Measurements from ENCODE around the gene IDNK.
"Not testable (repeated sequence)": the region's sequence is repeated elsewhere in the genome, so short reads cannot be mapped to it uniquely, and the experiment has no call there.

The IDNK gene

DNA sequence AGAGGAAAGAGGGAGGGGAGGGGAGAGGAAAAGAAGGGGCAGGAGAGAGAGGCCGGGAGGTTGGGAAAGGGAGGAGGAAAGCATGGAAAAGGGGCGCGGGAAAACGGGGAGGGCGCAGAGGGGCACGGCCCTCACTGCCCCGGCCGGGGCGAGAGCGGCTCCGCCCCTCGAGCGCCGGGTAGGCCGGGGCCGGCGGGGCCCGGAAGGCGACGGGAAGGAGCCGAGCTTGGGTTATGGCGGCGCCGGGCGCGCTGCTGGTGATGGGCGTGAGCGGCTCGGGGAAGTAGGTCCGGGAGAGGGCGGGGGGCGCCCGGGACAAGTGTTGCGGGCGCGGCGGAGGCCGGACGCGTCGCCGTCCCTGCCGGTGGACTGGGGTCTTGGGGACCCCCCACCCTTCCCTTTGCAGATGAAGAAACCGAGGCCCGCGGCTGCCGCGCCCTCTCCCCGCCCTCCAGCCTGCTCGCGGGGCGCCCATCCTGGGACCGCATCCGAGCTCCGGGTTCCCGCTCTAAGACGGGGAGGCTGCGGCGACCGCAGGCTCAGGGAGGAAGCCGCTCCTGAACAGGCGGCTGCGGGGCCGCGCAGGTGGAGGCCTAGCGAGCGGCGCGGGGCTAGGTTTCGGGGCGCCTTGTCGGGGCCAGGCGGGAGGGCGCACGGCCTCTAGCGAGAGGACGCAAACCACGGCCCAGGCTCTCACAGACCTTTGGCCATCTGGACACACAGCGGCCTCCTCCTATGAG lies at the start of gene IDNK:
IDNK (plus strand) TSS at position 205 of the 740 bp plus-strand sequence; CDS start at position 234, 29 bp downstream.
- peak; percentile 55 for DNase-seq (ENCODE audit: low spot score)

DNA sequence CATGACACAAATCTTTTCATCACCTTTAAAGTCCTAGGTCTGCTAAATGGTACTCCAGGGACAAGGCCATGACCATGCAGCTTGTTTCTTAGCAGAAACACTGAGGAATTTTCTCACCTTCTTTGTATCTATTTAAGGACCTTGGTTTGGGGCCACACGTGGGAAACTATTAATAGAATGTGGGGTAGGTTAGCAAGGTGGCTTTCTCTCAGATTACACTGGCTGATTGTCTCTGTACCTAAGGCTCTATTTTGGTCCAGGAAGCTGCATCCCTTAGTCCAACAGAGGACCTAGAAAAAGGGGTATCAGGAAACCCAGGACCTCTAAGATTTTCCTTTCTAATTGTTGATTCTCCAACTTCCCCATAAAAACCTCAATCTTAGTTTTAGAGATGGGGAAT lies 48.5 kb upstream of the IDNK start:
- no peak for DNase-seq (ENCODE audit: low spot score)

DNA sequence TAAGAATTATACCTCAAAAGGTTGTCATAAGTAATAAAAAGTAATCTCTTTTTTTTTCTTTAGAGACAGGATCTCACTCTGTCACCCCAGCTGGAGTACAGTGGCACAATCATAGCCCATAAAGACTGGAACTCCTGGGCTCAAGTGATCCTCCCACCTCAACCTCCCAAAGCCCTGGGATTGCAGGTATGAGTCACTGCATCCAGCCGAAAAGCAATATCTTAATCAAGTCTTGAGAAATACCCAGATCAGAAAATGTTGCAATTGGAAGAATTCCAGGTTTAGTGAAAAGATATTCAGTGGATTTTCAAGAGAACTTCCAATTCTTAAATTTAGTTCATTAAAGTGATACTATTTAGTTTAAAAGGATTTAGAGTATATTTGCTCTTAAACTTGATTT lies 40.9 kb upstream of the IDNK start:
- no peak for DNase-seq (ENCODE audit: low spot score)

DNA sequence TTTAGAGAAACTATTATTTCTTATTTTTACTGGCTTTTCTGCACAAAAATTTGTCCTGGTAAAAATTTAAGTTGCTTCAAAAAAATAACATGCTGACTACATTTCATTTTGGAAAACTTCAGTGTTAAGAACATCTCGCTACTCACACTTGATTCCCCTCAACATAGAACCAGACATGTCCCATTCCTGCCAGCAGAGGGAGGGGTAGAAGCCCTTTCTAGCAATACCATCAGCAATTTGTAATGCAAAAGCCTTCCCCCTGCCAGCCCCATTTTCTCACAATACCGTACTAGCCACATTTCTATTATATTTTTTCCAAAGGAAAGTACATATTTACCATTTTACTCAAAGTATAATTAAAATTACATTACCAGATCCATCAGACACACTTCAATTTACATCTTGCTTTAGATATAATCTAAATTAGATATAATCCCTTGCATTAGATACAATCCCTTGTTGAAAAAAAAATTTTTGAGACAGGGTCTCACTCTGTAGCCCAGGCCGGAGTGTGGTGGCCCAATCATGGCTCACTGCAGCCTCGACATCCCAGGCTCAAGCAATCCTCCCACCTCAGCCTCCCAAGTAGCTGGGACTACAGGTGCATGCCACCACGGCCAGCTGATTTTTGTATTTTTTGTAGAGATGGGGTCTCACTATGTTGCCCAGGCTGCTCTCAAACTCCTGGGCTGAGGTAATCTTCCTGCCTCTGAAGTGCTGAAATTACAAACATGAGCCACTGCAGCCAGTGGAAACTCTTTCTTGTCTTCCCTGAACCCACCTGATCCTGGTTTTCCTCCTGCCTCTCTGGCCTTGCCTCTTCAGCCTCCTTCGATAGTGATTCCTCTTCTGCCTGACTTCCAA lies 39.6 kb upstream of the IDNK start:
- peak; percentile 38 for DNase-seq (ENCODE audit: low spot score)

DNA sequence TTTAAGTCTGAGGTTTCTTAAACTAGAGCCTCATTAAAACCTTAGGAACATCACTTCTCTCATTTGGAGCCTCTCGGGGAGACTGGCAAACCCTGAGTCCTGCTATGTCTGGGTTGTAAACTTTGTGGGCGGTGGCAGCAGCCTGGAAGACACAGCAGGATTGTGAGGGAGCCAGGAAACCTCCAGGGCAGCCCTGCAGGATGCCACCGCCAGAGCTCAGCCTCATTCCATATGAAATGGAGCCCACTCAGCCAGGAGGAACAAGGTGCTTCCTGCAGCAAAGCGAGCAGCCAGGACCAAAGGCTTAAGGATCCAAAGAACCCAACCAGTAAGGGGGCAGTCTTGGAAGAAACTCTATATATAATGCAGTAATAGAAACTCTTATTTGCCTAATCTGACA lies 37.9 kb upstream of the IDNK start:
- DNase-seq (ENCODE audit: low spot score): no peak

DNA sequence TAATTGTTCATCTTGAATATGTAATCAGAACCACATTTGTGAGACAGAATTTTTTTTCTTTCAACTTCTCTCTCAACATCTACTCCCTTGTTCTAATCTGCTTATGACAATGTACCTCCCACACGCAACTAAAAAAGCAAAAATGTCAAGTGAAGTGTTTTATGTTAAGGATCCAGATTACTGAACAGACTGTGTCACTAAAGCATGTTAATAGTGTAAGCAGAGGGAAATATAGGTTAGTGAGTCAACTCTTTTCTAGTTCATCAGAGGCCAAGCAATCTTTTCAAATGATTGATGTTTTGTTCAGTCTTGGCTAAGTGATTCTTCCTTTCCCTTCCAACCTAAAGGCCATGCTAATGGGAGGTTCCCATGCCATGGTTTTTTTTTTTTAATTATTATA lies 34.7 kb upstream of the IDNK start:
- DNase-seq (ENCODE audit: low spot score): no peak

DNA sequence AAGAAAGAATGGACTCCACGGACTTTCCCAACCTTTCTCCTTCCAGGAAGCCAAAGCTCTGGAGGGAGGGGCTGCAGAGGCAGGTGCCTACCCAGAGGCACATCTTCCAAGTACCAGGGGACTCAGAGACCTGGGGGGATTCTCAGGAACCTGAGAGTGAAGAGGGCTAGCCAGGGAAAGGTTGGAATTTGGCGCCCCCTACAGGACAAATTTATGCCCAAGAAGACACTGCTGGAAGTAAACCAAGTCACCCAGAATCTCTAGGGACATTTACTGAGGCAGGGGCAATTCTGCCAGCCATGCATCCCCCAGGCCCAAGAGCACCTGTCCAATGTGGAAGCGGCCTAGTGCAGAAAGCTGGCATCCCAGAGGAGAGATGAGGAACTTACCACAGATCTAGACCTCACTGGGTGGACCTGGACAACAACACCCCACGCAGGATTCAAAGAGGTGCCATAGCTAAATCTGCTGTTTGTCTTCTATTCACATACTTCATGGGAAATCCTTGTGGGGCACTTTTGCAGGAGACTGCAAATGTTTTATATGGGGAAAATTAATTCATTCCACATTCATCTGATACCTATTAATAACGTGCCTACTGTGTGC lies 25.9 kb upstream of the IDNK start:
- peak; percentile 40 for DNase-seq (ENCODE audit: low spot score)

DNA sequence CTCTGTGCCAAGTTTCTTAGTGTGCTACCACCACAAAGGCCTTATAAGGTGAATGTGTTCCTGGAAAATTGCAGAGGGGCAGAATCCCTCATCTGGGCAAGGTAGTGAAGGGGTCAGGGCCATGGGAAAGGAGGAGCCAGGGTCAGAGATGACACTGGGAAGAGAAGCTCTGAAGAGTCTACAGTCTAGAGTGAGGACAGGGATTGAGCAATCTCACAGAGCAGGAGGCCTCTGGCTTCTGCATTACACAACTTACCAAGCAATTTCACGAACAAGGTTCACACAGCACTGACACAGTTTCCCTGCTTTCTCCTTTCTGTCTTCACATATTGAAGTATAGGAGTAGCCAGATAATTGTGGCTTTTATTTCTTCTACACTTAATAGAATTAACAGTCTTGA lies 24.5 kb upstream of the IDNK start:
- no peak for DNase-seq (ENCODE audit: low spot score)

DNA sequence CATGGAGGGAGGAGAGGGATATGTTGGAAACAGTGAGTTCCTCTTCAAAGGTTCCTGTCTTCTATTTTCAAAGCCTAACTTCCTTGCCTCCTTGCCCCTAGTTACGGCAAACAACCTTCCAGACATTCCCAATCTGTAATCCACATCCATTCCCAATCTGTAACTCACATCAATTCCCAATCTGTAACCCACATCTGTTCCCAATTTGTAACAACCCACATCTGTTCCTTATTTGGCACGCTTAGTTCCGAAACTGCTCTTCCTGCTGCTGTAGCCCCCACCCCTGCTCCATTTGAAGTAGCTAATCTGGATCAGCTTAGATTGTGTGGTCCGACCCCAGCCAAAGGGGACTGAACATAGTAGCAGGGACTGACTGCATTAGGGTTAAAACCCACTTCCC lies 23.9 kb upstream of the IDNK start:
- no peak for DNase-seq (ENCODE audit: low spot score)

DNA sequence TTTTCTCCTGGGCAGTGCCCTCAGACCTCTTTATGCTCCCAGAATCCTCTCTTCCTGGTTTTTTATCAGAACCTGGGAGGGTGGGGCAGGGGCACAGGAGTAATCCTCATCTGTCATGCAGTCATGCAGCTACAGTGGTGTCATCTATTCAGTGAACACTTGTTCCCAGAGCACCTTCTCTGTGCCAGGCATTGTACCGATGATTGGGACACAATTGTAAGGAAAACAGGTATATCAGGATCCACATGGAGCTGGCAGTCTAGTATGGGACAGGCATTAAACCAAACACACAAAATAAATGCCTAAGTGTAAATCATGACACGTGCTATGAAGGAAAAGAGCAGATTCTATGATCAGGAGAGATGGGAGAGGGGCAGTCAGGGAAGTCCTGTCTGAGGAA lies 21.5 kb upstream of the IDNK start:
- DNase-seq (ENCODE audit: low spot score): no peak

DNA sequence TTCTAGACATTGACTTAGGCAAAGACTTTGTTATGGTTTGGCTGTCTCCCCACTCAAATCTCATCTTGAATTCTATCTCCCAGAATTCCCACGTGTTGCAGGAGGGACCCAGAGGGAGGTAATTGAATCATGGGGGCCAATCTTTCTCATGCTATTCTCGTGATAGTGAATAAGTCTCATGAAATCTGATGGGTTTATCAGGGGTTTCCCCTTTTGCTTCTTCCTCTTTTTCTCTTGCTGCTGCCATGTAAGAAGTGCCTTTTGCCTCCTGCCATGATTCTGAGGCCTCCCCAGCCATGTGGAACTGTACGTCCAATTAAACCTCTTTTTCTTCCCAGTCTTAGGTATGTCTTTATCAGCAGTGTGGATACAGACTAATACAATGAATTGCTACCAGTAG lies 15.3 kb upstream of the IDNK start:
- DNase-seq (ENCODE audit: low spot score): not testable (repeated sequence)

DNA sequence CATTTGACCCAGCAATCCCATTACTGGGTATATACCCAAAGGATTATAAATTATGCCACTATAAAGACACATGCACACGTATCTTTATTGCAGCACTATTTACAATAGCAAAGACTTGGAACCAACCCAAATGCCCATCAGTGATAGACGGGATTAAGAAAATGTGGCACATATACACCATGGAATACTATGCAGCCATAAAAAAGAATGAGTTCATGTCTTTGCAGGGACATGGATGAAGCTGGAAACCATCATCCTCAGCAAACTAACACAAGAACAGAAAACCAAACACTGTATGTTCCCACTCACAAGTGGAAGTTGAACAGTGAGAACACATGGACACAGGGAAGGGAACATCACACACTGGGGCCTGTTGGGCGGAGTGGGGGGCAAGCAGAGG lies 9.6 kb upstream of the IDNK start:
- DNase-seq (ENCODE audit: low spot score): not testable (repeated sequence)

DNA sequence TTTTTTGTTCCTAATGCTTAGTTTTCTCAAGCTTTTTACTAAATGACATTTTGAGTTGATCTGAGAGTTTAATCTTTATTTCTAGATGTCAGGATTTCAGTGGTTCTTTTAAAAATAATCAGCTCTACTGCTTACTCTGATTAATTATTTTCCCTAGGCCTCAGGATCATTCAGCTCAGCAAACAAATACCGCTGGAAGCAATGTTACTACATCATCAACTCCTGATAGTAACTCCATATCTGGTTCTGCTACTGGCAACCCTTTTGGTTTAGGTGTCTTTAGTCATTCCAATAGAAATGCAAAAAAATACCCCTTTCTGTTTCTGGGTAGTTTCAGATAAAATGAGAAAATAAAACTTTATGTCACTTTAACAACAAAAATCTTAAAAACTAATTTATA lies 5.6 kb upstream of the IDNK start:
- no peak for DNase-seq (ENCODE audit: low spot score)

DNA sequence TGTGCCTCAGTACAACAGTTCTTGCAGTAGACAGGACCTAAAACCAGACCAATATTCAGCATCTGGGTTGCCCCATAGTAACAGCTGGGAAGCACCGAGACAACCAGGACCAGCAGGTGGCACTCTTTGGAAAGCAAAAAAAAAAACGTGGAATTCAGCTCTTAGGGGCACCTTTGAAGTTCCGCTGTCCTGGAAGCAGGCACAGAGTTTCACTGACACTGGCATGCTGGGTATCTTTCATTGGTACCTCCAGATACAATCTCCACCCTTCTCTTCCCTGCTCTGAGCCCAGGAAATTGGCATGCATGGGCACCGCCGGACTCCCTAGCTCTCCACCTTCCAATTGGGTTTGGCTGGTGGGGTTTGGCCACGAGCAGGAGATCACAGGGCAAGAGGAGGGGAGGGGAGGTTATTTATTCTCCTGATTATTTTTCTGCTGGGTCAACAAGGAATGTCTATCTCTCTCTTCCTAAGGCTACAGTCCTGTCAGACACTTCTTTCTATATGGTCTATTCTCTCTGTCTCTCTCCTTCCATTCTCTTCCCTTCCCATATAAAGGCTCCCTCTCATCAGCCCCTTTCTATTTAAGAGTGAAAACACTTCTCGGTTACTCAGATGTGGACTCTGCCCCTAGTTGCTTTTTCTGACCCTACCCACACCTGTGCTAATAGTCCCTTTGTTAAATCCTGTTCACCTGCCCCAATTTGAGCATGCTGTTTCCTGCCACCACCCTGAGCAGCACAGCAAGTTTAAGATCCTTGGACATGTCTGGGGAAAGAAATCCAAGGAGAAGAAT lies 1.9 kb upstream of the IDNK start:
- peak; percentile 48 for DNase-seq (ENCODE audit: low spot score)

DNA sequence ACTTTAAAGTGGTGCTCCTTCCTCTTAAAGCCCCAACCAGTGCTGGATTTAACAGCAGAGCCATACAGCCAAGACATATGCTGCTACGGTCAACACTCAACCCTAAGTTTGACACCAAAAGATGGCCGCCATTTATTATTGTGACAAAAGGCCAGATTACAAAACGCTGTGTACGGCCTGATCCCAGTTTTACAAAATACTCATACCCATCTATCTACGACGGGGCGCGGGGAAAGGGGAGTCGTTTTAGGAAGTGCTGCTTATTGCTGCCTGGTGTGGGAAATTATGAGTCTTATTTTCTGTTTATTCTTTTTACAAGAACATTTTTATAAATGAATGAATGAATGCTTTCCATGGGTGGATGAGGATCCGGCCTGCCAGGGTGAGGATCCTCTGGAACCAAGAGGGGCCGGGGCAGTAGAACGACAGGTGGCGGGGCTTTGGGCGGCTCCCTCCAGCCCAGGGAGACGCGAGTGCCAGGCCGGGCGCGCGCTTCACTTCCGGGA lies 457 bp upstream of the IDNK start:
- DNase-seq (ENCODE audit: low spot score): peak; percentile 3

DNA sequence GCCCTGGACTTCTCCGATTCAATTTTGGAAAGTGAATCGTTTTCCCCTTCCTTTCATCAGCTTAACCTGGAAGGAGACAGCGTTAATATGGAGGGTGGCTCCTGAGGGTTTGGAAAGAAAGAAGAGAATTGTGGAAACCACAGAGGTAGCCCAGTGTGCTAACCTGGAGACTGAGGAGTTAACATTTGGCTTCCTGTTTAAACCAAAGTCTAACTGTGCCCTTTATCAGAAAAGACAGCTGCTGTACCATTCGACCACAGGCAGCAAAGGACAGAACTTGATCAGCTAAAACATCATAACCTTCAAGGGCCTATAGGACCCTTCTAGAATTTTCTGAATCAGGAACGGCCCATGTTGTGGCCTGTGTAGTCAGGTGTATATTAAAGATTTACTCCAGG lies 735 bp downstream of the IDNK start:
- peak; percentile 34 for DNase-seq (ENCODE audit: low spot score)

DNA sequence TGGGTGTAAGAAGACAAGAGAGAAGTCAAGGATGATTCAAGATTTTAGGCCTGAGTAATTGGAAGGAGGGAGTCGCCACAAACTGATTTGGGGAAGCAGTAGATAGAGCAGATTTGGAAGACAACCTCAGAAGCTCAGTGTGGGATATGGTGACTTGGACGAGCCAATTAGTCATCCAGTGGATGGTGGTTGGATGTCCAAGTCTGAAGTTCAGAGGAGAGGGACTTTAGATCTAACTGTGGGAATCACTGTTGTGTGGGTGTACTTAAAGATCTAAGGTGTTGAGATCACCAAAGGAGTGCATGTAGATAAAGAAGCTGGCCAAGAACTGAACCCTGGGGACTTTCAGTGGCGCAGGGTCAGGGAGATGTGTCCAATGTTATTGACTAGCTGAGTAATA lies 2.2 kb downstream of the IDNK start:
- no peak for DNase-seq (ENCODE audit: low spot score)

DNA sequence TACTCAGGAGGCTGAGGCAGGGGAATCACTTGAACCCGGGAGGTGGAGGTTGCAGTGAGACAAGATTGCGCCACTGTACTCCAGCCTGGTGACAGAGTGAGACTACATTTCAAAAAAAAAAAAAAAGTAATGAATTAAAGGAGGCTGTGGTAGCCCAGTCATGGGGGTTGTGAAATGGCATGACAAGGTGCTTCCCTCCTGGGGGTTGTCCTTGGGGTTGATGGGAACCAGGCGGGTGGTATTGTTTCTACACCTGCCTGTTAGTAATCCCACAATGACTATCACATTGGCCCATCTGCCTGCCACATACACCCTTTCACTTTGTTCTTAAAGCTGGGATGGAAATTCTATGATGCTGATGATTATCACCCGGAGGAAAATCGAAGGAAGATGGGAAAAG lies 5.6 kb downstream of the IDNK start:
- DNase-seq (ENCODE audit: low spot score): no peak

DNA sequence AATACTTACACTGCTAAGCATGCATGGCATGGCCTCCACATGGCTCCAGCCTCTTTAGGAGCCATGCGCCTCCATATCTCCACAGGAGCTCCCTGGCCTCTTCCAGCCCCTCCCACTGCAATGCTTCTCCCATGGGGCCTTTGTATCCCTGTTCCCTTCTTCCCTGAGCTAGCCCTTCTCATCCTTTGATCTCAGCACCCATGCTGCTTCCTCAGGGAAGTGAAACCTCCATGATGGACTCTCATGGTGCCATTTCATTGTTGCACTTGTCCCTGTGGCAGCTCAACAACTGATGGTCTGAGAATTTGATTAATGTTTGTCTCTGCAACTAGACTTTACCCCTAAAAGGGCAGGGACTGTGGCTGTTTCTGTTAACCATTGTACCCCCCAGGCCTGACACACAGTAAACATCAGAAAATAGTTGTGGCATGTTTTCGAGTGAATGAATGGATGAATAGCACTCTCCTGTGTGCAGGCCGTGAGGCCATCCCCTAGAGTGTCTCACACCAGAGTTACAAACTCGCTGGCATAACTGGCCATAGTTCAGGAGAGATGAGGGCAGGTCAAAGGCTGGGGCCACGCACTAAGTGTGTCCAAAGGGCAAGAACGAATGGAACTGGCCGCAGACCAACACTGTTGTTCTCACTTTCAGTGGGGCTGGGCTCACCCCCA lies 6.6 kb downstream of the IDNK start:
- DNase-seq (ENCODE audit: low spot score): no peak

DNA sequence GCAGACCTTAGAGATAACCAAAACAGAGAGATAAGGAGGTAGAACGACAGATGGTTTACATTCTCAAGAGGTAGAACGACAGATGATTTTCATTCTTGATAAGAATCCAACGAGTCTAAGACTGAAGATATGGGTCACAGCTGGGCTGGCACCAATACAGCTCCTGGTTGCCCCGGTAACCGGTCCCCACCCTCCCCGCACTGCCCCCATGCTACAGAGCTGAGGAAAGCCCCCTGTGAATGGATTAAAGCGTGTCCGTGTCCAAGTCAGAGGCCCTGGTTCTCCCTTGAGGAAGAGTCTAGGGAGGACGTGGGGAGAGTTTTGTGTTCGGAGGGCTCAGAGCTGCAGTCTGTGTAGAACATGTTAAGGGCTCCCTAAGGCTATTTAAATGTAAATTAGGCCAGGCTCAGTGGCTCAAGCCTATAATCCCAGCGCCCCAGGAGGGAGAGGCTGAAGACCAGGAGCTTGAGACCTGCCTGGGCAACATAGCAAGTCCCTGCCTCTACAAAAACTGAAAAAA lies 8.1 kb downstream of the IDNK start:
- DNase-seq (ENCODE audit: low spot score): no peak

DNA sequence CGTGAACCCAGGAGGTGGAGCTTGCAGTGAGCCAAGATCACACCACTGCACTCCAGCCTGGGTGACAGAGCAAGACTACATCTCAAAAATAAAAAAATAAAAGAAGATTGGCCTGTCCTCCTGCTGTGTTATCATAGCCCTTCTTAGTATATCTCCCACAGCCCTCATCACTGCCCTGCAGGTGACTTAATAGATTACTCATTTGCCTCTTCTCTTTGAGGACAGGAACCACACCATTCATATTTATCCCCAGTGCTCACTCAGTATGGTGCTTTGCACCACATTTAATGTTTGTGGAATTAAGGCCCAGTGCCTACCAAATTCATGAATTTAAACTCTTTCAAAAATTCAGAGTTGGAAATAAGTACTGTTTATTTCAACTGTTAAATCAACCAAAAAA lies 10.3 kb downstream of the IDNK start:
- no peak for DNase-seq (ENCODE audit: low spot score)
